ENCODE data around the gene ATXN7.

DNA sequence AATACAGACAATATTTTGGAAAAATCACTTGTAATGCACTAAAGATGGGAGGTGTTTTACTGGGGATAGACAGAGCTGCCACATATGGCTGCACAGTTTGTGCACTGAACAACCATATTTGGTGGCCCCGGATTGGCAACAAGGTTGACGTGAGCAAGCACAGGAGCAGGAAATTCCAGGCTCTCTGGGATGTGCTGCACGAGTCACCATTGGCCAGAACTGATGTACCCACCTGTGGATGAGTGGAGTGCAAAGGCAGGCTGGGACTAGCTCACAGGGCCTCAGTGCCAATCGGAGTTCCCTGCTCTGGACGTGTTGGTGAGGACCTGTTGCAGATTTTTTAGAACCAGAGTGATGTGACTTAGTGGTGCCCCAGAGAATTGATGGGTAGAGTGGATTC is 90.5 kb downstream of the ATXN7 start:
- TF ChIP-seq EZH2phosphoT487 (IDR thresholded peaks at IDR 0.05; ENCODE audit: low read depth, severe bottlenecking, unreplicated experiment), result no peak
- TF ChIP-seq, protein P1, sequence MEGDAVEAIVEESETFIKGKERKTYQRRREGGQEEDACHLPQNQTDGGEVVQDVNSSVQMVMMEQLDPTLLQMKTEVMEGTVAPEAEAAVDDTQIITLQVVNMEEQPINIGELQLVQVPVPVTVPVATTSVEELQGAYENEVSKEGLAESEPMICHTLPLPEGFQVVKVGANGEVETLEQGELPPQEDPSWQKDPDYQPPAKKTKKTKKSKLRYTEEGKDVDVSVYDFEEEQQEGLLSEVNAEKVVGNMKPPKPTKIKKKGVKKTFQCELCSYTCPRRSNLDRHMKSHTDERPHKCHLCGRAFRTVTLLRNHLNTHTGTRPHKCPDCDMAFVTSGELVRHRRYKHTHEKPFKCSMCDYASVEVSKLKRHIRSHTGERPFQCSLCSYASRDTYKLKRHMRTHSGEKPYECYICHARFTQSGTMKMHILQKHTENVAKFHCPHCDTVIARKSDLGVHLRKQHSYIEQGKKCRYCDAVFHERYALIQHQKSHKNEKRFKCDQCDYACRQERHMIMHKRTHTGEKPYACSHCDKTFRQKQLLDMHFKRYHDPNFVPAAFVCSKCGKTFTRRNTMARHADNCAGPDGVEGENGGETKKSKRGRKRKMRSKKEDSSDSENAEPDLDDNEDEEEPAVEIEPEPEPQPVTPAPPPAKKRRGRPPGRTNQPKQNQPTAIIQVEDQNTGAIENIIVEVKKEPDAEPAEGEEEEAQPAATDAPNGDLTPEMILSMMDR (IDR thresholded peaks at IDR 0.05; ENCODE audit: poor library complexity), result no peak

All from hepatocyte (in vitro differentiated cells).